K562 (cell line): ENCODE measurements around the gene DNPEP. TPM values are rescaled to one million over a fixed set of nuclear protein-coding genes. Genes with fewer than 3 reads are reported as not detected.
A peak's percentile ranks its signal among the peaks of the same experiment; 100 is the strongest.

Experiments used
- ARID2 ChIP-seq: fragments of 450-650 bp; IDR thresholded peaks from 2 replicates; pipeline ENCODE4 v1.6.1; 2017; ENCODE audit warnings: antibody characterized with exemption, mild to moderate bottlenecking
- CHD1 ChIP-seq: fragments of 200-600 bp; sonication (generic); IDR thresholded peaks from one replicate; pipeline ENCODE4 v1.6.1; 2012; ENCODE audit warnings: mild to moderate bottlenecking, moderate library complexity, low read length, inconsistent platforms
- GABPB2 ChIP-seq: fragments of 250-450 bp; sonication (Bioruptor Pico); conservative IDR thresholded peaks from 2 replicates; pipeline ENCODE4 v1.5.1; 2021; ENCODE audit warnings: mild to moderate bottlenecking
- MEF2D ChIP-seq: conservative IDR thresholded peaks from 2 replicates; pipeline ENCODE4 v1.6.1; 2016; ENCODE audit warnings: low read depth, missing genetic modification characterization, missing compliant biosample characterization
- RBM14 ChIP-seq: fragments of 200-400 bp; formaldehyde crosslinking; IDR thresholded peaks from 2 replicates; pipeline ENCODE4 v1.6.1; 2018; ENCODE audit warnings: low read depth, mild to moderate bottlenecking, low read length, moderate library complexity, borderline replicate concordance; ENCODE audit not compliant: insufficient read depth
- SAP30 ChIP-seq: fragments of 200-600 bp; sonication (generic); IDR thresholded peaks from 2 replicates; pipeline ENCODE4 v1.6.1; 2012; ENCODE audit warnings: borderline replicate concordance, low read depth, mild to moderate bottlenecking, moderate library complexity, low read length, control low read depth, inconsistent platforms; ENCODE audit not compliant: insufficient read depth, poor library complexity, severe bottlenecking
- SUPT5H ChIP-seq: fragments of 450-650 bp; IDR thresholded peaks from 2 replicates; pipeline ENCODE4 v1.6.1; 2016
- ZNF12 ChIP-seq: sonication (generic); formaldehyde crosslinking; IDR thresholded peaks from 2 replicates; pipeline ENCODE4 v1.4.0; 2020; ENCODE audit warnings: mild to moderate bottlenecking, missing genetic modification reagents
- ZNF212 ChIP-seq: fragments of 450-650 bp; formaldehyde crosslinking; IDR thresholded peaks from 2 replicates; pipeline ENCODE4 v1.4.0; 2020; ENCODE audit warnings: mild to moderate bottlenecking
- polyA plus RNA-seq, 8 experiments: library from polyadenylated mRNA; depleted of rRNA in 4 of 8; stranded (reverse) in 5 of 8; unstranded in 3 of 8; fragments of >200 nt; fragmentation: Nextera tagmentation in 2 of 8; fragmentation: Illumina TruSeq in 1 of 8; extraction: Ambion mirVana in 2 of 8; extraction: Trizol in 1 of 8; gene quantifications; 2 replicates each; pipeline versions ENCODE4 v1.2.1 to v1.2.3, GENCODE V29; 2011 to 2014; ENCODE audit warnings: inconsistent platforms in 1 of 8, missing spikeins in 1 of 8
- total RNA-seq, 7 experiments: library from RNA; depleted of rRNA in 6 of 7; stranded (reverse); fragments of >200 nt in 6 of 7; fragmentation: Illumina TruSeq in 2 of 7; extraction: Trizol in 2 of 7; gene quantifications; 2 replicates each; pipeline versions ENCODE4 v1.2.1 to v1.2.3, GENCODE V29; 2011 to 2021; ENCODE audit warnings: low replicate concordance in 1 of 7
- TF ChIP-seq, protein P1 (sequence below): fragments of 250-450 bp; sonication (Bioruptor Pico); IDR thresholded peaks from 2 replicates; pipeline ENCODE4 v1.8.0; 2022; ENCODE audit warnings: inconsistent platforms, mild to moderate bottlenecking, moderate library complexity, borderline replicate concordance
- TF ChIP-seq, protein P2 (sequence below): conservative IDR thresholded peaks from 2 replicates; pipeline ENCODE4 v1.6.1; 2011; ENCODE audit warnings: low read depth, mild to moderate bottlenecking, low read length; ENCODE audit not compliant: control insufficient read depth
- TF ChIP-seq, protein P3 (sequence below): fragments of 450-650 bp; IDR thresholded peaks from 2 replicates; pipeline ENCODE4 v1.6.1; 2017; ENCODE audit warnings: antibody characterized with exemption
- TF ChIP-seq, protein P4 (sequence below): sonication (generic); formaldehyde crosslinking; IDR thresholded peaks from 2 replicates; pipeline ENCODE4 v1.8.1; 2023; ENCODE audit warnings: mild to moderate bottlenecking, missing genetic modification reagents
- TF ChIP-seq, protein P5 (sequence below): sonication (generic); formaldehyde crosslinking; IDR thresholded peaks from 2 replicates; pipeline ENCODE4 v1.8.1; 2022; ENCODE audit warnings: missing genetic modification reagents
- TF ChIP-seq, protein P6 (sequence below): fragments of 450-650 bp; IDR thresholded peaks from 2 replicates; pipeline ENCODE4 v1.6.1; 2017; ENCODE audit warnings: antibody characterized with exemption, mild to moderate bottlenecking

DNPEP gene
- total and polyA plus RNA-seq, 9 of the 15 experiments (the other 6 are each of a cell fraction or from before 2014, with no cell fraction given), result 34.6 to 71.4 (median 45.5) TPM

DNA sequence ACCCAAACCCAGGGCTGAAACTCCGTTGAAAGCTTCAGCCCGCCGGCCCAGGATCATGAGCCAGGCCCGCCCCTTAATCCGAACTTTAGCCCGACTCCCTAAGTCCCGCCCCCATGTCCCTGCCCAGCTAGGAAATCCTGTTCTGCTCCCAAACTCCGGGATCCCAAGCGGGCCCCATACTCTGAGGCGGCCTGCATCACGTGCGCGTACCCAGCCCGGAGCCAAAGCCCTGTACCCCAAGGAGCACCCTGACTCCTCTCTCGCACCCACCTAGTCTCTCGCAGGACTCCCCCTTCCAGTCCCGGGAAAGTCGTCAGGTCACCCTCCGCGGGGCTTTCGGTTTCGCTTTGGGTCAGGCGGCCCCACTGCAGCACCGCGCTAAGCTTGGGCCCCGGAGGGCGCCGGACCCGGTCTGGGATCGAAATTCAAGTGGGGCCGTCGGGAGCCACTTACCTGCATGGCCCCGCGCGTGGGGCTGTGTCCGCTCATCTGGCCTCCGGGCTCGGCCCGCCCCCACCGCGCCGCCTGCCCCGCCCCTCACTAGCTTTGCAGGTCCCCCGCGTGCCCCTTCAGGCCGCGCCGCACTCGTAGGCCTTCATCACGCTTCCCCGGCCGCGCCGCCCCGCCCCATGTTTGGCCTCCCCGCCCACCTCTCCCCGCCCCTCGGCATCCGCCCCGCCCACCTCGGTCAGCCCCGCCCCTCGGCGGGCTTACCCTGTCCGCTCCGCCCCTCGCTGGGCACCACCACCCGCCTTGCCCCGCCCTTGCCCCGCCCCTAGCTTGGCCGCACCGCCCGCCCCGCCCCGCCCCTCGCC, at the start of gene DNPEP (continued):
- TF ChIP-seq, protein P1, sequence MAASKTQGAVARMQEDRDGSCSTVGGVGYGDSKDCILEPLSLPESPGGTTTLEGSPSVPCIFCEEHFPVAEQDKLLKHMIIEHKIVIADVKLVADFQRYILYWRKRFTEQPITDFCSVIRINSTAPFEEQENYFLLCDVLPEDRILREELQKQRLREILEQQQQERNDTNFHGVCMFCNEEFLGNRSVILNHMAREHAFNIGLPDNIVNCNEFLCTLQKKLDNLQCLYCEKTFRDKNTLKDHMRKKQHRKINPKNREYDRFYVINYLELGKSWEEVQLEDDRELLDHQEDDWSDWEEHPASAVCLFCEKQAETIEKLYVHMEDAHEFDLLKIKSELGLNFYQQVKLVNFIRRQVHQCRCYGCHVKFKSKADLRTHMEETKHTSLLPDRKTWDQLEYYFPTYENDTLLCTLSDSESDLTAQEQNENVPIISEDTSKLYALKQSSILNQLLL, result no peak
- no peak for TF ChIP-seq MEF2D
- TF ChIP-seq, protein P2, sequence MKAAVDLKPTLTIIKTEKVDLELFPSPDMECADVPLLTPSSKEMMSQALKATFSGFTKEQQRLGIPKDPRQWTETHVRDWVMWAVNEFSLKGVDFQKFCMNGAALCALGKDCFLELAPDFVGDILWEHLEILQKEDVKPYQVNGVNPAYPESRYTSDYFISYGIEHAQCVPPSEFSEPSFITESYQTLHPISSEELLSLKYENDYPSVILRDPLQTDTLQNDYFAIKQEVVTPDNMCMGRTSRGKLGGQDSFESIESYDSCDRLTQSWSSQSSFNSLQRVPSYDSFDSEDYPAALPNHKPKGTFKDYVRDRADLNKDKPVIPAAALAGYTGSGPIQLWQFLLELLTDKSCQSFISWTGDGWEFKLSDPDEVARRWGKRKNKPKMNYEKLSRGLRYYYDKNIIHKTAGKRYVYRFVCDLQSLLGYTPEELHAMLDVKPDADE, result peak; percentile 69; the same call in 1 of the 2 replicates
- TF ChIP-seq ZNF12, result no peak
- no peak for TF ChIP-seq CHD1
- peak; percentile 23 for TF ChIP-seq SAP30
- TF ChIP-seq, protein P3, sequence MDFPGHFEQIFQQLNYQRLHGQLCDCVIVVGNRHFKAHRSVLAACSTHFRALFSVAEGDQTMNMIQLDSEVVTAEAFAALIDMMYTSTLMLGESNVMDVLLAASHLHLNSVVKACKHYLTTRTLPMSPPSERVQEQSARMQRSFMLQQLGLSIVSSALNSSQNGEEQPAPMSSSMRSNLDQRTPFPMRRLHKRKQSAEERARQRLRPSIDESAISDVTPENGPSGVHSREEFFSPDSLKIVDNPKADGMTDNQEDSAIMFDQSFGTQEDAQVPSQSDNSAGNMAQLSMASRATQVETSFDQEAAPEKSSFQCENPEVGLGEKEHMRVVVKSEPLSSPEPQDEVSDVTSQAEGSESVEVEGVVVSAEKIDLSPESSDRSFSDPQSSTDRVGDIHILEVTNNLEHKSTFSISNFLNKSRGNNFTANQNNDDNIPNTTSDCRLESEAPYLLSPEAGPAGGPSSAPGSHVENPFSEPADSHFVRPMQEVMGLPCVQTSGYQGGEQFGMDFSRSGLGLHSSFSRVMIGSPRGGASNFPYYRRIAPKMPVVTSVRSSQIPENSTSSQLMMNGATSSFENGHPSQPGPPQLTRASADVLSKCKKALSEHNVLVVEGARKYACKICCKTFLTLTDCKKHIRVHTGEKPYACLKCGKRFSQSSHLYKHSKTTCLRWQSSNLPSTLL, result no peak
- no peak for TF ChIP-seq GABPB2 (CRISPR knock-in tag)
- peak; percentile 61 for TF ChIP-seq SUPT5H
- no peak for TF ChIP-seq RBM14
- no peak for TF ChIP-seq ZNF212 (CRISPR knock-in tag)
- TF ChIP-seq, protein P4, sequence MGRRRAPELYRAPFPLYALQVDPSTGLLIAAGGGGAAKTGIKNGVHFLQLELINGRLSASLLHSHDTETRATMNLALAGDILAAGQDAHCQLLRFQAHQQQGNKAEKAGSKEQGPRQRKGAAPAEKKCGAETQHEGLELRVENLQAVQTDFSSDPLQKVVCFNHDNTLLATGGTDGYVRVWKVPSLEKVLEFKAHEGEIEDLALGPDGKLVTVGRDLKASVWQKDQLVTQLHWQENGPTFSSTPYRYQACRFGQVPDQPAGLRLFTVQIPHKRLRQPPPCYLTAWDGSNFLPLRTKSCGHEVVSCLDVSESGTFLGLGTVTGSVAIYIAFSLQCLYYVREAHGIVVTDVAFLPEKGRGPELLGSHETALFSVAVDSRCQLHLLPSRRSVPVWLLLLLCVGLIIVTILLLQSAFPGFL (CRISPR knock-in tag), result no peak
- no peak for TF ChIP-seq ARID2
- TF ChIP-seq, protein P5, sequence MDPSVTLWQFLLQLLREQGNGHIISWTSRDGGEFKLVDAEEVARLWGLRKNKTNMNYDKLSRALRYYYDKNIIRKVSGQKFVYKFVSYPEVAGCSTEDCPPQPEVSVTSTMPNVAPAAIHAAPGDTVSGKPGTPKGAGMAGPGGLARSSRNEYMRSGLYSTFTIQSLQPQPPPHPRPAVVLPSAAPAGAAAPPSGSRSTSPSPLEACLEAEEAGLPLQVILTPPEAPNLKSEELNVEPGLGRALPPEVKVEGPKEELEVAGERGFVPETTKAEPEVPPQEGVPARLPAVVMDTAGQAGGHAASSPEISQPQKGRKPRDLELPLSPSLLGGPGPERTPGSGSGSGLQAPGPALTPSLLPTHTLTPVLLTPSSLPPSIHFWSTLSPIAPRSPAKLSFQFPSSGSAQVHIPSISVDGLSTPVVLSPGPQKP (CRISPR knock-in tag), result no peak
- TF ChIP-seq, protein P6, sequence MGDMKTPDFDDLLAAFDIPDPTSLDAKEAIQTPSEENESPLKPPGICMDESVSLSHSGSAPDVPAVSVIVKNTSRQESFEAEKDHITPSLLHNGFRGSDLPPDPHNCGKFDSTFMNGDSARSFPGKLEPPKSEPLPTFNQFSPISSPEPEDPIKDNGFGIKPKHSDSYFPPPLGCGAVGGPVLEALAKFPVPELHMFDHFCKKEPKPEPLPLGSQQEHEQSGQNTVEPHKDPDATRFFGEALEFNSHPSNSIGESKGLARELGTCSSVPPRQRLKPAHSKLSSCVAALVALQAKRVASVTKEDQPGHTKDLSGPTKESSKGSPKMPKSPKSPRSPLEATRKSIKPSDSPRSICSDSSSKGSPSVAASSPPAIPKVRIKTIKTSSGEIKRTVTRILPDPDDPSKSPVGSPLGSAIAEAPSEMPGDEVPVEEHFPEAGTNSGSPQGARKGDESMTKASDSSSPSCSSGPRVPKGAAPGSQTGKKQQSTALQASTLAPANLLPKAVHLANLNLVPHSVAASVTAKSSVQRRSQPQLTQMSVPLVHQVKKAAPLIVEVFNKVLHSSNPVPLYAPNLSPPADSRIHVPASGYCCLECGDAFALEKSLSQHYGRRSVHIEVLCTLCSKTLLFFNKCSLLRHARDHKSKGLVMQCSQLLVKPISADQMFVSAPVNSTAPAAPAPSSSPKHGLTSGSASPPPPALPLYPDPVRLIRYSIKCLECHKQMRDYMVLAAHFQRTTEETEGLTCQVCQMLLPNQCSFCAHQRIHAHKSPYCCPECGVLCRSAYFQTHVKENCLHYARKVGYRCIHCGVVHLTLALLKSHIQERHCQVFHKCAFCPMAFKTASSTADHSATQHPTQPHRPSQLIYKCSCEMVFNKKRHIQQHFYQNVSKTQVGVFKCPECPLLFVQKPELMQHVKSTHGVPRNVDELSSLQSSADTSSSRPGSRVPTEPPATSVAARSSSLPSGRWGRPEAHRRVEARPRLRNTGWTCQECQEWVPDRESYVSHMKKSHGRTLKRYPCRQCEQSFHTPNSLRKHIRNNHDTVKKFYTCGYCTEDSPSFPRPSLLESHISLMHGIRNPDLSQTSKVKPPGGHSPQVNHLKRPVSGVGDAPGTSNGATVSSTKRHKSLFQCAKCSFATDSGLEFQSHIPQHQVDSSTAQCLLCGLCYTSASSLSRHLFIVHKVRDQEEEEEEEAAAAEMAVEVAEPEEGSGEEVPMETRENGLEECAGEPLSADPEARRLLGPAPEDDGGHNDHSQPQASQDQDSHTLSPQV, result no peak
